Heart left ventricle (tissue), 16 donors: ENCODE results near the gene CAMTA1. TPM values are rescaled to one million over a fixed set of nuclear protein-coding genes. Genes with fewer than 3 reads are reported as not detected.

Source experiments
- ATAC-seq, 4 donors: fragments of 200-7000 bp; cut with Tn5 transposase; one replicate each; pipeline ENCODE4 v1.9.1; 2020 to 2022; ENCODE audit warnings: moderate library complexity in 4 of 4, mild to moderate bottlenecking in 3 of 4, moderate number of reproducible peaks in 1 of 4
- DNase-seq, 5 donors: peaks; one replicate each; pipeline ENCODE4 v3.0.0-alpha.2; 2020
- H3K27ac ChIP-seq, 12 donors: fragments of 200-600 bp; sonication (generic) in 4 of 12; one replicate each; pipeline versions ENCODE4 v1.5.0 to v1.8.0; 2016 to 2022; ENCODE audit warnings: mild to moderate bottlenecking in 2 of 12
- H3K27me3 ChIP-seq, 9 donors: fragments of 200-600 bp; sonication (generic) in 2 of 9; one replicate each; pipeline versions ENCODE4 v1.5.1 to v1.8.0; 2016 to 2022; ENCODE audit warnings: mild to moderate bottlenecking in 3 of 9
- H3K36me3 ChIP-seq, 9 donors: fragments of 200-600 bp; sonication (generic) in 2 of 9; one replicate each; pipeline versions ENCODE4 v1.5.0 to v1.8.0; 2018 to 2022; ENCODE audit warnings: mild to moderate bottlenecking in 2 of 9
- H3K4me1 ChIP-seq, 12 donors: fragments of 200-600 bp; sonication (generic) in 4 of 12; one replicate each; pipeline versions ENCODE4 v1.5.0 to v1.8.0; 2016 to 2022; ENCODE audit warnings: mild to moderate bottlenecking in 3 of 12
- H3K4me3 ChIP-seq, 12 donors: fragments of 200-600 bp; sonication (generic) in 4 of 12; one replicate each; pipeline versions ENCODE4 v1.5.0 to v1.8.0; 2017 to 2022; ENCODE audit warnings: mild to moderate bottlenecking in 9 of 12, moderate library complexity in 4 of 12
- H3K9me3 ChIP-seq, 12 donors: fragments of 200-600 bp; sonication (generic) in 4 of 12; one replicate each; pipeline versions ENCODE4 v1.5.0 to v1.8.0; 2016 to 2022; ENCODE audit warnings: mild to moderate bottlenecking in 1 of 12
- CTCF ChIP-seq, 12 donors: fragments of 200-600 bp; sonication (generic) in 4 of 12; IDR thresholded peaks; one replicate each; pipeline versions ENCODE4 v1.5.0 to v1.8.0; 2018 to 2022; ENCODE audit warnings: antibody characterized with exemption in 12 of 12, mild to moderate bottlenecking in 5 of 12
- POLR2A ChIP-seq, 2 donors: fragments of 450-650 bp; IDR thresholded peaks; one replicate each; pipeline ENCODE4 v1.6.1; 2017; ENCODE audit warnings: antibody characterized with exemption in 2 of 2, mild to moderate bottlenecking in 2 of 2, moderate library complexity in 2 of 2
- WGBS, 4 donors: extraction: QIAGEN DNeasy Blood & Tissue Kit in 2 of 4; methylation state at CpG; one replicate each; pipeline versions ENCODE4 v1.1.5 to v1.1.7; 2013 to 2018; 5-methylcytosine and 5-hydroxymethylcytosine counted together
- intact Hi-C, 10 donors: fragments of 100-400 bp; cut with DNase I; formaldehyde crosslinking; loops; one replicate each; pipeline versions ENCODE4 v1.11.1 to v1.14.2; 2022
- polyA plus RNA-seq, 2 donors: library from polyadenylated mRNA; stranded (reverse); fragments of 200-250 nt; gene quantifications; one replicate each; pipeline ENCODE4 v1.2.3, GENCODE V29; 2013
- total RNA-seq, 9 donors: library from RNA; depleted of rRNA in 2 of 9; stranded (reverse); fragments of >200 nt in 2 of 9; fragmentation: NEBNext Ultra II Directional in 3 of 9; extraction: Animal tissue kit (Norgen Biotek cat#: 25700) in 3 of 9; gene quantifications; one replicate each; pipeline versions ENCODE4 v1.1.0 to v1.2.4, GENCODE V29; 2016 to 2023
- donor health status: ischemic (EF 13 %, LVEDD 7.1; RV severe dilation, severe dysfunction).
- donor health status: healthy with polysubstance abuse.
- donor health status: DM: no; HTN: yes; CAD: no.
- donor health status: DM: no; HTN: no; CAD: no.
- donor health status: ischemic (EF 25% LVEDD 6.9; RV normal size, moderate dysfunction).
- donor health status: ischemic (EF 25% LVEDD 5.7; RV mildly dilated, moderate dysfunction).
- donor health status: healthy.
- donor health status: DM: yes; HTN: yes; CAD: no.
- donor health status: ischemic (EF 35%, LVEDD 5.7; RV mildly dilated, moderate dysfunction).
- donor health status: nonischemic (EF 11% LVEDD 7.7; RV severe dilation, severe dysfunction).
- donor health status: DM: yes; HTN: yes; CAD: no.
- donor health status: PGD.
- donor health status: ischemic (EF 29% LVEDD 5.4; RV normal size, mild dysfunction).
- donor health status: nonischemic (EF 23%, LVEDD 6.1; RV moderate dilation, normal function).

The CAMTA1 gene
- total and polyA plus RNA-seq, 11 donors = 114 to 303 (median 137) TPM

- no peak for ATAC-seq
- peak in 1 of 5 donors; percentile 47 for DNase-seq
- H3K27ac ChIP-seq = no peak overlapping the region
- 81 to 91% (median 84%) methylated on average over 14 to 18 of the region's 18 CpGs for WGBS, 4 donors
- TF ChIP-seq POLR2A (IDR thresholded peaks at IDR 0.05) = no peak
- no peak for TF ChIP-seq CTCF (IDR thresholded peaks at IDR 0.05)
- H3K4me1 ChIP-seq = peaks cover 0 to 13% (median under 1%) of the 10 kb centered on the region in 12 donors
- H3K36me3 ChIP-seq = no peaks in the 10 kb centered on the region
- H3K4me3 ChIP-seq = no peak overlapping the region
- no peaks in the 10 kb centered on the region for H3K9me3 ChIP-seq
- H3K27me3 ChIP-seq = no peaks in the 10 kb centered on the region
- intact Hi-C loops = no loop called here
These were observed 718.6 kb downstream of the CAMTA1 start for GRCh38 chr1:7503691-7504437.

- no peaks in the 10 kb centered on the region for H3K9me3 ChIP-seq
- H3K4me3 ChIP-seq = no peak overlapping the region
- no peak for DNase-seq
- H3K27me3 ChIP-seq = no peaks in the 10 kb centered on the region
- H3K27ac ChIP-seq = no peak overlapping the region
- H3K36me3 ChIP-seq = no peaks in the 10 kb centered on the region
- intact Hi-C loops = no loop called here
- H3K4me1 ChIP-seq = peaks cover 0 to 17% (median 2%) of the 10 kb centered on the region in 12 donors
- whole genome bisulfite sequencing, 4 donors = 89 to 100% (median 95%) methylated on average over 2 of the region's 2 CpGs
- no peak for ATAC-seq
- TF ChIP-seq CTCF (IDR thresholded peaks at IDR 0.05) (no peak), POLR2A (IDR thresholded peaks at IDR 0.05) (no peak)
These were observed 719.1 kb downstream of the CAMTA1 start for GRCh38 chr1:7504438-7504720.

- Histone ChIP-seq H3K4me3 (no peak overlapping the region), H3K27ac (no peak overlapping the region), H3K4me1 (peaks cover 0 to 17% (median 2%) of the 10 kb centered on the region in 12 donors), H3K27me3 (no peaks in the 10 kb centered on the region), H3K9me3 (no peaks in the 10 kb centered on the region), H3K36me3 (no peaks in the 10 kb centered on the region)
- TF ChIP-seq POLR2A (IDR thresholded peaks at IDR 0.05) = no peak
- no peak for TF ChIP-seq CTCF (IDR thresholded peaks at IDR 0.05)
- peak in 1 of 5 donors; percentile 23 for DNase-seq
- 85 to 94% (median 88%) methylated on average over 8 to 14 of the region's 14 CpGs for WGBS, 4 donors
- ATAC-seq = no peak
- intact Hi-C loops = no loop called here
These were observed 720.0 kb downstream of the CAMTA1 start for GRCh38 chr1:7505094-7505770.

GRCh38 chr1:7505771-7506453 lies 720.7 kb downstream of the CAMTA1 start:
- no peak overlapping the region for H3K4me3 ChIP-seq
- ATAC-seq (no peak), DNase-seq (peak in 2 of 5 donors; percentile 8 to 37)
- TF ChIP-seq CTCF (IDR thresholded peaks at IDR 0.05) = no peak
- no peak for TF ChIP-seq POLR2A (IDR thresholded peaks at IDR 0.05)
- H3K4me1 ChIP-seq = peaks cover 0 to 17% (median 2%) of the 10 kb centered on the region in 12 donors
- H3K27me3 ChIP-seq = no peaks in the 10 kb centered on the region
- H3K9me3 ChIP-seq = no peaks in the 10 kb centered on the region
- intact Hi-C loops = no loop called here
- no peaks in the 10 kb centered on the region for H3K36me3 ChIP-seq
- WGBS, 4 donors = 72 to 90% (median 82%) methylated on average over 16 of the region's 16 CpGs
- H3K27ac ChIP-seq = no peak overlapping the region
